Glutamatergic neuron (in vitro differentiated cells): ENCODE data around the gene DOC2B. TPM values are rescaled to one million over a fixed set of nuclear protein-coding genes. Genes with fewer than 3 reads are reported as not detected.
"Not testable (repeated sequence)": the region's sequence is repeated elsewhere in the genome, so short reads cannot be mapped to it uniquely, and the experiment has no call there.

Experiments used
- DNase-seq: peaks from one replicate; pipeline ENCODE4 v3.0.0; 2022
- H3K27ac Mint-ChIP-seq: one replicate; pipeline ENCODE4 v1.8.0; 2020; ENCODE audit warnings: mild to moderate bottlenecking, mixed read lengths, inconsistent platforms; ENCODE audit not compliant: unreplicated experiment
- H3K27me3 Mint-ChIP-seq: one replicate; pipeline ENCODE4 v1.8.0; 2020; ENCODE audit warnings: mild to moderate bottlenecking, moderate library complexity, mixed read lengths, inconsistent platforms; ENCODE audit not compliant: unreplicated experiment
- H3K36me3 Mint-ChIP-seq: one replicate; pipeline ENCODE4 v1.8.0; 2020; ENCODE audit warnings: mild to moderate bottlenecking, mixed read lengths, inconsistent platforms; ENCODE audit not compliant: unreplicated experiment
- H3K4me1 Mint-ChIP-seq: one replicate; pipeline ENCODE4 v1.8.0; 2020; ENCODE audit warnings: mild to moderate bottlenecking, low read depth, mixed read lengths, inconsistent platforms; ENCODE audit not compliant: unreplicated experiment
- H3K4me3 Mint-ChIP-seq: one replicate; pipeline ENCODE4 v1.8.0; 2020; ENCODE audit warnings: mild to moderate bottlenecking, mixed read lengths, inconsistent platforms; ENCODE audit not compliant: unreplicated experiment
- H3K9me3 Mint-ChIP-seq: one replicate; pipeline ENCODE4 v1.8.0; 2020; ENCODE audit warnings: mild to moderate bottlenecking, moderate library complexity, mixed read lengths, inconsistent platforms; ENCODE audit not compliant: unreplicated experiment
- CTCF ChIP-seq: fragments of 200-600 bp; sonication (generic); IDR thresholded peaks from one replicate; pipeline ENCODE4 v1.5.0; 2021; ENCODE audit not compliant: partially characterized antibody, unreplicated experiment
- total RNA-seq: library from RNA; stranded (reverse); fragmentation: NEBNext Ultra II Directional; extraction: Animal tissue kit (Norgen Biotek cat#: 25700); gene quantifications from one replicate; pipeline ENCODE4 v1.2.1, GENCODE V29; 2021; ENCODE audit not compliant: unreplicated experiment

Gene DOC2B
- total RNA-seq, 1 donor from 2014 or later = 109 TPM

- Mint-ChIP-seq H3K36me3 (no peaks in the 10 kb centered on the region), H3K27ac (no peak overlapping the region), H3K27me3 (peaks cover 8% of the 10 kb centered on the region), H3K9me3 (peaks cover 7% of the 10 kb centered on the region), H3K4me1 (peaks cover 33% of the 10 kb centered on the region), H3K4me3 (no peak overlapping the region)
- DNase-seq = no peak
- TF ChIP-seq CTCF = no peak
Measured at GRCh38 chr17:227946-228615, 46.6 kb upstream of the DOC2B start.

- DNase-seq = no peak
- Mint-ChIP-seq H3K4me1 (peaks cover 26% of the 10 kb centered on the region), H3K27me3 (peaks cover 5% of the 10 kb centered on the region), H3K36me3 (no peaks in the 10 kb centered on the region), H3K27ac (no peak overlapping the region), H3K4me3 (no peak overlapping the region), H3K9me3 (peaks cover 7% of the 10 kb centered on the region)
- no peak for TF ChIP-seq CTCF
Measured at GRCh38 chr17:227078-227945, 45.9 kb upstream of the DOC2B start.

GRCh38 chr17:226108-227077, 44.9 kb upstream of the DOC2B start:
- no peak overlapping the region for H3K27ac Mint-ChIP-seq
- no peak overlapping the region for H3K4me3 Mint-ChIP-seq
- peaks cover 8% of the 10 kb centered on the region for H3K27me3 Mint-ChIP-seq
- no peak for TF ChIP-seq CTCF
- peaks cover 9% of the 10 kb centered on the region for H3K9me3 Mint-ChIP-seq
- peaks cover 22% of the 10 kb centered on the region for H3K4me1 Mint-ChIP-seq
- DNase-seq = no peak
- no peaks in the 10 kb centered on the region for H3K36me3 Mint-ChIP-seq

- peaks cover 8% of the 10 kb centered on the region for H3K27me3 Mint-ChIP-seq
- no peaks in the 10 kb centered on the region for H3K36me3 Mint-ChIP-seq
- peaks cover 9% of the 10 kb centered on the region for H3K9me3 Mint-ChIP-seq
- no peak overlapping the region for H3K27ac Mint-ChIP-seq
- H3K4me3 Mint-ChIP-seq = no peak overlapping the region
- TF ChIP-seq CTCF = no peak
- DNase-seq = no peak
- H3K4me1 Mint-ChIP-seq = peaks cover 17% of the 10 kb centered on the region
Measured at GRCh38 chr17:225551-225950, 44.1 kb upstream of the DOC2B start.

GRCh38 chr17:224576-224975, 43.1 kb upstream of the DOC2B start:
- DNase-seq, H3K27ac Mint-ChIP-seq, H3K36me3 Mint-ChIP-seq, H3K27me3 Mint-ChIP-seq, H3K4me3 Mint-ChIP-seq: not testable (repeated sequence)
- H3K4me1 Mint-ChIP-seq = peaks cover 13% of the 10 kb centered on the region
- H3K9me3 Mint-ChIP-seq = peaks cover 11% of the 10 kb centered on the region
